HG03575 (cell line): Measurements from ENCODE around the gene CDK5R1.
"Not testable (repeated sequence)": the region's sequence is repeated elsewhere in the genome, so short reads cannot be mapped to it uniquely, and the experiment has no call there.

Source experiments
- ATAC-seq: cut with Tn5 transposase; IDR thresholded peaks from one replicate; pipeline ENCODE4 v1.9.1; 2021; ENCODE audit not compliant: unreplicated experiment, insufficient number of reproducible peaks, low FRiP score; ENCODE audit errors: extremely low read depth

Gene CDK5R1

DNA sequence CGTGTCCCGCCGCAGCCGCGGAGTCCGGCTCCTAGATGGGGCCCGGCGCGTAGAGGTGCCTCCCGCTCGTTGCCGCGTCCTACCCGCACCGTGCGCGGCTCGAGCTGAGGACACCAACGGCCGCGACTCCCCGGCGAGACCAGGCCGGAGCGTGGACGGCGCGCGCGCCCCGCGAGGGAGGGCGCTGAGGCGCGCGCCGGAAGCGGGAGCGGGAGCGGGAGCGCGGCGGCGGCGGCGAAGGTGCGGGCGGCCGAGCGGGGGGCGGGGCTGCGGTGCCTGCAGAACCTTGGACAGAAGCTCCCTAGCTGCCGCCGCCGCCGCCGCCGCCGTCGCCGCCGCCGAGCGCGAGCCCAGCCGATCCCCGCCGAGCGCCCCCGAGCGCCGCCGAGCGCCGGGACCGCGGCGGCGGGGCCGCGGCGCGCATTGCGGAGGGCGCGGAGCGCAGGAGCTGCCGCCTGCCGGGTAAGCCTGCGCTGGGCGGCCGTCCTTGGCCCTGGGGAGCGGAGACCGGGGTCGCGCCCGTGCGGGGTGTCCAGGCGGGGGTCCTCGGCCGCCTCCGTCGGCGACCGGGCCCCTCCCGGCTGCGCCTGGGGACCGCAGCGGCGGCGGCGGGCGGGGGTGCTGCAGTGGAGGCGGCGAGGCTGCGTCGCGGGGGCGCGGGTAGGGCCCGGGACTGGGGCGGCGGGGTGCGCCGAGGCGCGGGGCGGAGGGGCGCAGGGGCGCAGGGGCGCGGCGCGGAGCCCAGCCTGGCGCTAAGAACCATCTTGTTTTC lies at the start of gene CDK5R1:
Gene CDK5R1 (plus strand): TSS at position 293 of the 772 bp plus-strand sequence. CDS start 628 bp downstream, outside the sequence.
- no peak for ATAC-seq

DNA sequence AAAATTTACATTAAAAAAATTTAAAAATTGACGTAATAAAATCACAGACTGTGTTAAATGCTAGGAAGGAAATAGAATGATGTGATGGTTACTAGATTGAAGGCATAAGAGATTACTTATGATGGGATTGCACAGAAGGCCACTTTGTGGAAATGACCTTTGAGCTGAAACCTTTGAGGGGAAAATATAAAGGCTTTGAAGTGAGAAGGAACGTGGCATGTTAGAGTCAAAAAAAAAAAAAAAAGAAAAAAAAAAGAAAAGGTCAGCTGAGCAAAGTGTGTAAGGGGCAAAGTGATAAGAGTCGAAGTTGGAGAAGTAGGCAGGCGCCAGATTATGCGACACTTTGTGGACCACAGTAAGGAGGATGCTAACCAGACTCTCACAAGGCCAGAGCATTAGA lies 46.1 kb upstream of the CDK5R1 start:
- ATAC-seq = no peak

DNA sequence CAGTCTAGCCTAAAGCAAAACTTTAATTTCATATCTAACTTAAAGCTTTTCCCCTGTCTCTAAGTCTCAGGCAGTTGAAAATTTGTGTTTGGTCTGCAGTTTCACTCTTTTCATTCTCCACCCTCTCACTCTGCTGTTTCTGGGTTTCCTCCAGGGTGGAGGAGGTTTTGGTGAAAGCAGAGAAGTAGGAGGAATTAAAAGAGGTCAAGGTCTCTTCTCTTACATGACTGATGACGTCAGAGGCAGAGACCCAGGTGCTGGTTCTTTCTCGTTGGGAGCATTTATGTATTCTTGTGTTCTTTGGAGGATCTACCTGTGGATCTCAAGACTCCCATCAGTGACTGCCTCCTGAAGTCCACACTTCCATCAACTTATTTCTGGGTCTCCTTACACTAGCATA lies 44.9 kb upstream of the CDK5R1 start:
- no peak for ATAC-seq

DNA sequence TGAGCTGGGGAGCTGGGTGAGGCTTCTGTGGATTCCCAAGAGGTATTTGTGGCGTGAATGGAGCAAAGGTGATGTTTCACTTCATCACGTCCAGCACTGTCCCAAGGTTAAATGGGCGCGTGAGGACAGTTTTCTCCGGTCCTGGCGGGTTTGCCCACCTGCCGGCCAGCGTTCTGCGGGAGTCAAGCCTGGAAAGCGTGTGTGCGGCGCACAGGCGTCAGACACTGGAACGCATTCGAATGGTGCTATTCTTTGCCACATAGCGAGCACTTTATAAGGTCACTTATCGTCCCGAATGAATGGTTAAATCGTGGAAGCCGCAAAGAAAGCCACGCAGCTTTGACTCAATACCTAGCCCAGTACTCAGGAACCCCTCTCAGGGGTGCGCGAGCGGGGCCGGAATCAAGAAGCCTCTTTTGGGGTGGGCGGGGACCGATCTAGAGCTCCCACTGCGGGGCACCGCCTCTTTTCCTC lies 42.9 kb upstream of the CDK5R1 start:
- no peak for ATAC-seq

DNA sequence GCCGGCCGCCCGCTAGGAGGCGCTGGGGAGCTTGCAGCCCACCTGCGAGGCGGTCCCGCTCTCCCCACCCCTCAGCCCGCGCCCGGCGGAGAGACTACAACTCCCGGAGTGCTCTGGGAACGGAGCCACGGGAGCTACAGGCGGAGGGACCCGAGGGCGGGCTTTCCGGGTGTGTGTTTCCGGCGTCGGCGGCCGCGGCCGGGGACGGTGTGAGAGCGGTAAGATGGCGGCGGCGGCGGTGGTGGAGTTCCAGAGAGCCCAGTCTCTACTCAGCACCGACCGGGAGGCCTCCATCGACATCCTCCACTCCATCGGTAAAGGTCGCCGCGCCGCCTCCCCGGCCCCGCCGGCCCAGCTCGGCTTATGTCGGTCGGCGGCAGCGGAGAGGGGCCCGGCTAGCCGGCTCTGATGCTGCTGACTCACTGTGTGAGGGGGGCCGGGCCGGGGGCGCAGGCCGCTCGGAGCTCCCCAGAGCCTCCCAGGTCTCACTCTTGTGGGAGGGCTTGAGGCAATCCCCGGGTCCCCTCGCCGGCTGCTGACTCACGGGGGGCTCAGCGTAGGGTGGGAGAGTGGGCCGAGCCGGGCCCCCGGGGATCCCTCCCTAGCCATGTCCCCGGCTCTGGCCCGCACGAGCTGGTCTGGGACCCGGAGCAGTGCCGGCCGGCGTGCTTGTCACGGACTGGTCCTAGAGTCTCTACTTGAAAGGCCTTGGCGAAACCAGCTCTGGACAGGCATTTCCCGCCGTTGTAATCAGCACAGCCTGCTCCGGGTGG lies 42.3 kb upstream of the CDK5R1 start, which contains the start of gene PSMD11:
Gene PSMD11 (plus strand): TSS at position 210 of the 773 bp plus-strand sequence. CDS start 14 bp downstream, at position 224.
- no peak for ATAC-seq

DNA sequence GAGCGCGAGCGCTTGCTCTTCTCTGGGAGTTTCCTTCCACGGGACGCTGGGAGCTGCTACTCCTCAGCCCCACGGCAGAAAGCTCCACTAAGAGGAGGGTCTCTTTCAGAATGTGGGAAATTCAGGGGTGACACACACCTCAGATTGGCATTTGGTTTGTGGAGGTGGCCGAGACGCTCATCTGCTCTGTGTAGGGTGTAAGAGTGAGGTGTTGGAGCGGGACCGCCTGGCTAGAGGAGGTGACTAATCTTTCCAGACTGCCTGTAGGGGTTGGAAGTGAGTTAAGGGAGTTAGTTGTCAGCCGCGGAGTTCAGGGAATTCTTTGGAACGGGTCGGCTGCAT lies 41.7 kb upstream of the CDK5R1 start:
- no peak for ATAC-seq

DNA sequence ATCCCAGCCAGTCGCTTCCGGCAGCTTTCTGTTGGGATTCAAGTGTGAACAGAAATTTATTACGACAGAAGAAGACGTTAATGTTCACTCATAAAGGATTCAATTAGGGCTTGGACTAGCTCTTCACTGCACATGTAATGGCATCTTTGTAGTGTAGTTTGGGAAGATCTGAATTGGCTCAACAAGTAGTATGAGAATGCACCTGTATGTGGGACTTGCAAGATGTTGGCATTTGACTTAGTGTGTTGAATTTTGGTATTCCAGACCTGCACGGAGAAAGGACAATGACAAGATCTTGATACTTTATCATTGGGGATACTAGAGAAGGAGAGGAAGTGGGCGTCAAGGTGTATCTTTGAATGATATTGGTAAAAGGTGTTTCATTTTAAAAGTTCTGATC lies 41.3 kb upstream of the CDK5R1 start:
- no peak for ATAC-seq

DNA sequence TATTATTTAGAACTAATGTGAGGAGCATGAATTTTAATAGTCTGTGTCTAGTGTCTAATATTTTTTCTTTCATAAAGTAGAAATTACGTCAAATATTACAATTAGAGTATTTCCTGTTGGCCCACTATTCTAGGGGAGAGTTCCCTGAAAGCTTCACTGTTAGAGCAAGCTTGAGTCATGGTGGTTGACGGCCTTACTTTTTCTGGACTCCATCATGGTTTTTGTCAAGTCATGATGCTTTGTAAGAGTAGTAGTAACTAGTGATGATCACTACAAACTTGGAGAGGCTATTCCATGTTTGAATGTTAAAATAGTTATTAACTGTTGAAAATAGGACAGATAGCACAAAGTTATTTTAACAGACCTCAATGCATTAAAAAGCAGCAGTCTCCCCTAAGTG lies 40.8 kb upstream of the CDK5R1 start:
- no peak for ATAC-seq

DNA sequence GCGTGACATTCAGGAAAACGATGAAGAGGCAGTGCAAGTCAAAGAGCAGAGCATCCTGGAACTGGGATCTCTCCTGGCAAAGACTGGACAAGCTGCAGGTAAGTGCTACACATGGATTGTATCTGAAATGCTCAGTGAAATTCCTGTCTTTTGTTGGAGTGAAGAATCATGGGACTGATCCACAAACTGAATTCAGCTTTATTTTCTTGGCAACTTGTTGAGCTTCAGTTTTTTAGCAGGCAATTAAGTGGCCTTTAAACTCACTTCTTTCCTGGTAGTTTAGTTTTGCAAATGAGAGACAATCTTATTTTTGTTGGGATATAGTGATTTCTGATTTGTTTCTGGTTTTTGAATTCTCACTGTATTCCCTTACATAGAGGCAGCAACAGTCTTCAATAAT lies 39.8 kb upstream of the CDK5R1 start:
- ATAC-seq = no peak

DNA sequence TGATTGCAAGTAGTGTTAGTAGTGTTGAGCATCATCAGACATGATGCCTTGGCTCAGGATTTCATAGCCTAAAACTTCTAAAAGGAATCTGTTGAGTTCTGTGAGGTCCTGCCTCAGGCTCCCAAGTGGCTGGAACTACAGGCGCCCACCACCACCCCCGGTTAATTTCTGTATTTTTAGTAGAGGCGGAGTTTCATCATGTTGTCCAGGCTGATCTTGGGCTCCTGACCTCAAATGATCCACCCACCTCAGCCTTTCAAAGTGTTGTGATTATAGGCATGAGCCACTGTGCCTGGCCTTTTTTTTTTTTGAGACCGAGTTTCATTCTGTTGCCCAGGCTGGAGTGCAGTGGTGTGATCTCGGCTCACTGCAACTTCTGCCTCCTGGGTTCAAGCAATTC lies 36.8 kb upstream of the CDK5R1 start:
- no peak for ATAC-seq

DNA sequence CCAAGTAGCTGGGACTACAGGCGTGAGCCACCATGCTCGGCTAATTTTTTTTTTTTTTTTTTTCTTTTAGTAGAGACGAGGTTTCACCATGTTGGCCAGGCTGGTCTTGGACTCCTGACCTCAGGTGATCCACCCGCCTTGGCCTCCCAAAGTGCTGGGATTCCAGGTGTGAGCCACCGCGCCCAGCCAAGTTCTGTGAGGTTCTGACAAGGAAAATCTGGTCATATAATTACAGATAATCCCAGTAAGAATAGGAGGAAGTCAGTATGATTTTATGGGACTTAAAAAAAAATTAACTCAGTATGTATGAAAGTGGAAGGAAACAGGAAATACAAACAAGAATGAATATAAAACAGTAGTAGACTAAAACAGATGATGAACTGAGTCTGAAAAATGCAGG lies 36.4 kb upstream of the CDK5R1 start:
- ATAC-seq = not testable (repeated sequence)

DNA sequence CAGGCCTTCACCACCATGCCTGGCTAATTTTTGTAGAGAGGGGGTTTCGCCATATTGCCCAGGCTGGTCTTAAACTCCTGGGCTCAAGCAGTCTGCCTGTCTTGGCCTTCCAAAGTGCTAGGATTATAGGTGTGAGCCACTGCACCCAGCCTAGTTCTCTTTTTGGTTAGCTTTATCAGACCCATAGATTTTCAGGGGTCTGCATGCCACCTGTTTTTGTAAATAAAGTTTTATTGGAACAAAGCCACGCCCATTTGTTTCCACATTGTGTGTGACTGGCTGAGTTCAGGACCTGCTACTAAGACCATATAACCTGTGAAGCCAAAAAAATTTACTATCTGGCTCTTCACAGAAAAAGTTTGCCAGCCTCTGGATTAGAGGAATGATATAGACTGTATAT lies 34.9 kb upstream of the CDK5R1 start:
- no peak for ATAC-seq

DNA sequence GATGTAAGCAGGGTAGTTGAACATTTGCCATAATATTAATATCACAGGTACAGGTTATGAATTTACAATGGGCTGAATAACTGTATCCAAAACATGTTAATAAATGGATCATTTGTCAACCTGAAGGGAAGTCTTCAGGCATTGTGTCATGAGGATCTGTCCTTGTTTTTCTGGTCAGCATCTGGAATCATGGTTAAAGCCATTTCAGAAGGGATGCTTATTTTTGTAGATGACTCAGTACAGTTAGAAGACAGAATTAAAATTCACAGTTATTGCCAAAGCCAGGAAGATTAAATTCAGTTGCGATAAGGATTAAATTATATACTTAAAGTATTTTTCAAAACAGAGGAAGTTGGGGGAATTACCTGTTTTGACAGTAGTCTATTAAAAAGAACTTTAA lies 34.5 kb upstream of the CDK5R1 start:
- no peak for ATAC-seq

DNA sequence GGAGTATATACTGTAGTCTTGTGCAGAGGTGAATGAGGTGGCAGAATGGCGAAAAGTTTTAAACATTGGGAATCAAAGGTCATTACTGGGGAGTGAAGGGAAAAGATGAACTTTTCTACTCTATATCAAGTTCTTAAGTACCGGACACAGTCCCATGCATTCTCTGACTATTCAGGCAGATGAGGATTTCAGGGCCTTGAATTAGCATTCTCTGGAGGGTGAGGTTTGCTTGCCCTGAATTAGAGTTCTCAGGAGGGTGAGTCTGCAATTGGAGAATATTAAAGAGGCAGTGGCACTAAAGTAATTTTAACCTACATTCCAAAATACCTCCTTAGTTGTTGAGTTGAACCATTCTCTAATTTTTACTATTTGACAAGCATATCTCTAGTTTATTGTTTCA lies 33.4 kb upstream of the CDK5R1 start:
- ATAC-seq = no peak

DNA sequence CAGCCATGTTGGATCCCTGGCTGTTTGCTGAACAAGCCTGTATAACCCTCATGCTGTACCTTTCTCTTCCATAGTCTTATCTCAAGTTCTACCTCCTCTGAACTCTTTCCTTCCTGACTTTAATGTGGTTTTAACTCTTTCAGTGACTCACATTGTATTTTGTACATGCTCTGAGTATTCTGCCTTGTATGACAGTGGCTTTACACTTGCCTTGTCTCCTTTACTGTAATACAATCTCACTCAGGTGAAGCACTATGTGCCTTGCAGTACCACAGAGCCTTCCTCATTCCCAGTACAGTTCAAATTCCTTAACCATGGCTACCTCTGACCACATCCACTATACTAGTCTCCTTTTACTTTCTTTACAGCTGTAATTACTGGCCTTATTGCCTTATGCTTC lies 28.4 kb upstream of the CDK5R1 start:
- no peak for ATAC-seq

DNA sequence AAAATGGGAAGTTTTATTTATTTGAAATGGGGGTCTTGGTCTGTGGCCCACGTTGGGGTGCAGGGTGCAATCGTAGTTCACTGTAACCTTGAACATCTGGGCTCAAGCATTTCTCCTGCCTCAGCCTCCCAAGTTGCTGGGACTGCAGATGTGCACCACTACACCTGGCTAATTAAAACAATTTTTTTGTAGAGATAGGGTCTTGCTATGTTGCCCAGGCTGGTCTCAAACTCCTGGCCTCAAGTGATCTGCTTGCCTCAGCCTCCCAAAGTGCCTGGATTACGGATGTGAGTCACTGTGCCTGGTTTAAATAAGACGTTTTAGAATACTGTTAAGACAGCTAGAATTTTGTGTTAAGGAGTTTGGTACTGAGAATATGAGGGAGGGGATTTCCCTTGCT lies 26.7 kb upstream of the CDK5R1 start:
- no peak for ATAC-seq

DNA sequence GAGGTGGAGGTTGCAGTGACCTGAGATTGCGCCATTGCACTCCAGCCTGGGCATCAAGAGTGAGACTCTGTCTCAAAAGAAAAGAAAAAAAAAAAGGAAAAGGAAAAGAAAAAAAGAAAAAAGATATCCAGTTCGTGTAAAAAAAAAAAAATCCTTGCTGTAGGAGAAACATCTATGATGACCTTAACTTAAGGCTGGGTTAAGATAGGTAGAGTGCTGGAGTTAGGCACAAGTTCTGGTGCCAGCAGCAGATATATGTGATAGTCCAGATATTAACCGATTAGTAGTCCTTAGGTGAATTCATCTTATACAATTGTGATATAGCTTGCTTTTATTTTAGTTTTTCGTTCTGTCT lies 25.3 kb upstream of the CDK5R1 start:
- ATAC-seq = no peak

DNA sequence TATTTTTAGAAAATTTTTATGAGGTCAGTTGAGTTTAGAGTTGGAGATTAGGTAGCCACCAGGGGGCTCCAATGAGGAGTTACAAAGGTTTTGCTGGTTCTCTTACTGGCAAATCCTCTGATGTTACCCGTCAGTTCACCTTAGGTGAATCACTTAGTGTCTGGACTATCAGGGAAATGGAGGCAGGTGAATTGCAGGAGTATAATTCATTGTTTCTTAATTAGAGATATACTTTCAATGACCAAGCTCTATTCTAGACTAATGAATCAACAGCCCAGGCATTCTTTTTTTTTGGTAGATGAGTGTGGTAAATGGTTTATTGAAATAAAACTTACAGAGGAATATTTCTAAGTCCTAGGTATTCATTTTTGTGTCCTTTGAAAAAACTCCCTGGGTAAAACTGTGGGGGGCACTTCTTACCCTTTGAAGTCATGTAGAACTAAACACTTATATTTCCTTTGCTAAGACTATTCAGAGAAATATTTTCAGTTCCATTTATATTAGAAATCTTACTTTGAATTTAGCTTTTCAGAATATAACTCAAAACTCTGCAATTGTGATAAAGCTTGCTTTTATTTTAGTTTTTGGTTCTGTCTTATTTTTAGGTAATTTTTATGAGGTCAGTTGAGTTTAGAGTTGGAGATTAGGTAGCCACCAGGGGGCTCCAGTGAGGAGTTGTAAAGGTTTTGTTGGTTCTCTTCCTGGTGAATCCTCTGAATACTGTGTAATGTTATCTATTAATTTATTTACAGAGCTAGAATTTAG lies 24.8 kb upstream of the CDK5R1 start:
- no peak for ATAC-seq

DNA sequence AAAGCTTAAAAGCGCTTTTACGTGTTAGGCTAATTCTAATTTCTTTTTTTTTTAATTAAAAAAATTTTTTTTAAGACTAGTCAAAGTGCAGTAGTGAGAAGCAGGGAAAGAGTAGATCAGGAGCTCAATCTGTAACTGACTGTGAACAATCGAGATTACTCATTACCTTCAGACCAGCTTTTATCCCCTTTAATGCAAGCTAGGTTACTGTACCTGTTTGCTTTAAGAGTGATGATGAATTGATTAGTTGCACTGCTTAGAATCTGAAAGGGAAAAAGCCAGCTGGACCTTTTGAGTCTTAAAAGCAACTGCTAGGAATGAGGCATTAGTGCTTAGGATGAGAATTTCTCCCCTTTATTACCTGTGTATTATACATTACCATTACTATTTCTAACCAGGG lies 23.5 kb upstream of the CDK5R1 start:
- ATAC-seq = no peak

DNA sequence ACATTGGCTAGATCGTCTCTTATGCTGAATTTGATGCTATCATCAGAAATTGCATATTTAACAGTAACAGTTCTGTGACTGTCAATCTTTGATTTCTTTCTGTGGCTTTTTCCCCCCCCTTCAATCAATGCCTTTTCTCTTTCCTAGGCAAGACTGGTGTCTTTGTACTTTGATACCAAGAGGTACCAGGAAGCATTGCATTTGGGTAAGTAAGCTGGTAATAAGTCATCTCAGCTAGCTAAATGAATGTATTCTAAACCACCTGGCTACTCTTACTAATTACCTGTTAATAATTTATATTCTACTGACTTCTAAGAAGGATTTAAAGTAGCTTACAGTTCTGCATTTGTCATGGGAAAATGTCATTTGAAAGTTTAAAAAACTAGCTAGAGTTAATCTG lies 22.4 kb upstream of the CDK5R1 start:
- no peak for ATAC-seq
